Lower lobe of right lung (tissue), 2 donors: Measurements from ENCODE around the gene DAB1. TPM values are rescaled to one million over a fixed set of nuclear protein-coding genes. Genes with fewer than 3 reads are reported as not detected.

Experiments used
- ATAC-seq, 2 donors: fragments of 200-7000 bp; cut with Tn5 transposase; one replicate each; pipeline ENCODE4 v1.9.1; 2020 to 2022; ENCODE audit warnings: mild to moderate bottlenecking in 2 of 2, moderate library complexity in 2 of 2
- DNase-seq: peaks from one replicate; pipeline ENCODE4 v3.0.0-alpha.2; 2020
- H3K27ac ChIP-seq: fragments of 200-600 bp; one replicate; pipeline ENCODE4 v1.8.0; 2022
- H3K27me3 ChIP-seq: fragments of 200-600 bp; one replicate; pipeline ENCODE4 v1.8.0; 2022; ENCODE audit warnings: low read depth
- H3K36me3 ChIP-seq: fragments of 200-600 bp; one replicate; pipeline ENCODE4 v1.8.0; 2022; ENCODE audit warnings: mild to moderate bottlenecking
- H3K4me1 ChIP-seq: fragments of 200-600 bp; one replicate; pipeline ENCODE4 v1.8.0; 2022
- H3K4me3 ChIP-seq: fragments of 200-600 bp; one replicate; pipeline ENCODE4 v1.8.0; 2022; ENCODE audit warnings: mild to moderate bottlenecking
- H3K9me3 ChIP-seq: fragments of 200-600 bp; one replicate; pipeline ENCODE4 v1.8.0; 2022
- CTCF ChIP-seq: fragments of 200-600 bp; IDR thresholded peaks from one replicate; pipeline ENCODE4 v1.8.0; 2022; ENCODE audit warnings: antibody characterized with exemption, mild to moderate bottlenecking
- intact Hi-C: fragments of 100-400 bp; cut with DNase I; formaldehyde crosslinking; loops from one replicate; pipeline ENCODE4 v1.11.0; 2022
- total RNA-seq: library from RNA; stranded (reverse); fragmentation: NEBNext Ultra II Directional; extraction: Animal tissue kit (Norgen Biotek cat#: 25700); gene quantifications from one replicate; pipeline ENCODE4 v1.2.1, GENCODE V29; 2021
- donor health status: DM: no; HTN: yes; CAD: no; lungs with severe emphysema.

The DAB1 gene
- total RNA-seq, 1 donor from 2014 or later: 1.9 TPM

- TF ChIP-seq CTCF: no peak
- H3K9me3 ChIP-seq: no peaks in the 10 kb centered on the region
- H3K27ac ChIP-seq: no peak overlapping the region
- H3K4me3 ChIP-seq: no peak overlapping the region
- H3K4me1 ChIP-seq: no peaks in the 10 kb centered on the region
- ATAC-seq (no peak), DNase-seq (no peak)
- no peaks in the 10 kb centered on the region for H3K27me3 ChIP-seq
- H3K36me3 ChIP-seq: no peaks in the 10 kb centered on the region
- intact Hi-C loops: no loop called here
These were observed 44.0 kb upstream of the DAB1 start for GRCh38 chr1:57467830-57468229.

GRCh38 chr1:57464756-57465155 is 40.9 kb upstream of the DAB1 start:
- no peaks in the 10 kb centered on the region for H3K9me3 ChIP-seq
- TF ChIP-seq CTCF: no peak
- H3K36me3 ChIP-seq: no peaks in the 10 kb centered on the region
- H3K27ac ChIP-seq: no peak overlapping the region
- H3K27me3 ChIP-seq: no peaks in the 10 kb centered on the region
- no peak for ATAC-seq
- H3K4me3 ChIP-seq: no peak overlapping the region
- no peaks in the 10 kb centered on the region for H3K4me1 ChIP-seq
- DNase-seq: no peak
- intact Hi-C loops: no loop called here

GRCh38 chr1:57463343-57463742 is 39.5 kb upstream of the DAB1 start:
- H3K9me3 ChIP-seq: no peaks in the 10 kb centered on the region

GRCh38 chr1:57461405-57461804 is 37.5 kb upstream of the DAB1 start:
- Histone ChIP-seq H3K36me3 (no peaks in the 10 kb centered on the region), H3K4me3 (no peak overlapping the region), H3K27me3 (no peaks in the 10 kb centered on the region), H3K4me1 (no peaks in the 10 kb centered on the region), H3K9me3 (peaks cover 3% of the 10 kb centered on the region), H3K27ac (no peak overlapping the region)
- TF ChIP-seq CTCF: no peak
- intact Hi-C loops: no loop called here
- DNase-seq: no peak
- no peak for ATAC-seq

More at GRCh38 chr1:57463343-57463742, 39.5 kb upstream of the DAB1 start:
- ATAC-seq (no peak), DNase-seq (no peak)
- Histone ChIP-seq H3K27ac (no peak overlapping the region), H3K4me1 (no peaks in the 10 kb centered on the region), H3K36me3 (no peaks in the 10 kb centered on the region), H3K4me3 (no peak overlapping the region), H3K27me3 (no peaks in the 10 kb centered on the region)
- TF ChIP-seq CTCF: no peak
- intact Hi-C loops: no loop called here

- TF ChIP-seq CTCF: no peak
- intact Hi-C loops: no loop called here
- Histone ChIP-seq H3K27ac (no peak overlapping the region), H3K4me3 (no peak overlapping the region), H3K9me3 (no peaks in the 10 kb centered on the region), H3K36me3 (no peaks in the 10 kb centered on the region), H3K4me1 (no peaks in the 10 kb centered on the region), H3K27me3 (no peaks in the 10 kb centered on the region)
- ATAC-seq: no peak
- no peak for DNase-seq
These were observed 27.7 kb upstream of the DAB1 start for GRCh38 chr1:57451516-57451915.

GRCh38 chr1:57450981-57451380 is 27.1 kb upstream of the DAB1 start:
- no peak for TF ChIP-seq CTCF
- DNase-seq (no peak), ATAC-seq (no peak)
- H3K27me3 ChIP-seq: no peaks in the 10 kb centered on the region
- no peak overlapping the region for H3K4me3 ChIP-seq
- H3K4me1 ChIP-seq: no peaks in the 10 kb centered on the region
- intact Hi-C loops: no loop called here
- H3K27ac ChIP-seq: no peak overlapping the region
- H3K9me3 ChIP-seq: no peaks in the 10 kb centered on the region
- H3K36me3 ChIP-seq: no peaks in the 10 kb centered on the region
